GM12878 (cell line): ENCODE data around the gene CHCHD3.

Source experiments
- CHD1 ChIP-seq: IDR thresholded peaks from 2 replicates; pipeline ENCODE4 v1.6.1; 2012; ENCODE audit warnings: low read depth, low read length, improper control_type of control experiment
- CREB1 ChIP-seq: IDR thresholded peaks from 2 replicates; pipeline ENCODE4 v1.6.1; 2012; ENCODE audit warnings: low read depth, mild to moderate bottlenecking, inconsistent platforms
- EP300 ChIP-seq, 2 experiments: fragments of 150-350 bp in 1 of 2; IDR thresholded peaks; 2 replicates each; pipeline ENCODE4 v1.6.1; 2011 to 2012; ENCODE audit warnings: low read depth in 2 of 2, low read length in 2 of 2, borderline replicate concordance in 1 of 2, improper control_type of control experiment in 1 of 2, inconsistent platforms in 1 of 2; ENCODE audit not compliant: control insufficient read depth in 1 of 2
- ESRRA ChIP-seq: IDR thresholded peaks from 2 replicates; pipeline ENCODE4 v1.6.1; 2012; ENCODE audit warnings: mild to moderate bottlenecking, low read length, improper control_type of control experiment
- EZH2 ChIP-seq: IDR thresholded peaks from 2 replicates; pipeline ENCODE4 v1.6.1; 2012; ENCODE audit warnings: low read depth, mild to moderate bottlenecking, control low read depth, inconsistent platforms, low read length, borderline replicate concordance; ENCODE audit not compliant: control insufficient read depth
- NR2C2 ChIP-seq: IDR thresholded peaks from 2 replicates; pipeline ENCODE4 v1.6.1; 2011; ENCODE audit warnings: borderline replicate concordance, low read depth; ENCODE audit not compliant: control insufficient read depth, insufficient read length
- POLR2AphosphoS5 ChIP-seq: IDR thresholded peaks from 2 replicates; pipeline ENCODE4 v1.6.1; 2011; ENCODE audit warnings: mild to moderate bottlenecking, low read length, inconsistent platforms
- TCF3 ChIP-seq: IDR thresholded peaks from 2 replicates; pipeline ENCODE4 v1.6.1; 2012; ENCODE audit warnings: low read depth, mild to moderate bottlenecking, low read length, borderline replicate concordance; ENCODE audit not compliant: insufficient read depth
- ZNF24 ChIP-seq: fragments of 450-650 bp; IDR thresholded peaks from 2 replicates; pipeline ENCODE4 v1.6.1; 2017; ENCODE audit warnings: antibody characterized with exemption, mild to moderate bottlenecking
- TF ChIP-seq, protein P1 (sequence below), 3 experiments: IDR thresholded peaks in 2 of 3; conservative IDR thresholded peaks in 1 of 3; 2 replicates each; pipeline ENCODE4 v1.5.1; 2011; ENCODE audit warnings: low read depth in 3 of 3, low read length in 3 of 3, mild to moderate bottlenecking in 3 of 3, control low read depth in 2 of 3, moderate library complexity in 2 of 3, inconsistent platforms in 1 of 3, mixed read lengths in 1 of 3; ENCODE audit not compliant: control insufficient read depth in 2 of 3, insufficient read depth in 1 of 3; ENCODE audit errors: extremely low read depth in 1 of 3
- TF ChIP-seq, protein P2 (sequence below): IDR thresholded peaks from 2 replicates; pipeline ENCODE4 v1.6.1; 2011; ENCODE audit warnings: low read depth, mild to moderate bottlenecking, low read length, moderate library complexity, borderline replicate concordance; ENCODE audit errors: extremely low read depth
- TF ChIP-seq, protein P3 (sequence below): IDR thresholded peaks from 2 replicates; pipeline ENCODE4 v1.6.1; 2012; ENCODE audit warnings: low read depth, low read length, improper control_type of control experiment
- TF ChIP-seq, protein P4 (sequence below): IDR thresholded peaks from 2 replicates; pipeline ENCODE4 v1.6.1; 2012; ENCODE audit warnings: low read depth, low read length, improper control_type of control experiment

GRCh38 chr7:132932296-132933071, 149.4 kb downstream of the CHCHD3 start:
- TF ChIP-seq, protein P1, sequence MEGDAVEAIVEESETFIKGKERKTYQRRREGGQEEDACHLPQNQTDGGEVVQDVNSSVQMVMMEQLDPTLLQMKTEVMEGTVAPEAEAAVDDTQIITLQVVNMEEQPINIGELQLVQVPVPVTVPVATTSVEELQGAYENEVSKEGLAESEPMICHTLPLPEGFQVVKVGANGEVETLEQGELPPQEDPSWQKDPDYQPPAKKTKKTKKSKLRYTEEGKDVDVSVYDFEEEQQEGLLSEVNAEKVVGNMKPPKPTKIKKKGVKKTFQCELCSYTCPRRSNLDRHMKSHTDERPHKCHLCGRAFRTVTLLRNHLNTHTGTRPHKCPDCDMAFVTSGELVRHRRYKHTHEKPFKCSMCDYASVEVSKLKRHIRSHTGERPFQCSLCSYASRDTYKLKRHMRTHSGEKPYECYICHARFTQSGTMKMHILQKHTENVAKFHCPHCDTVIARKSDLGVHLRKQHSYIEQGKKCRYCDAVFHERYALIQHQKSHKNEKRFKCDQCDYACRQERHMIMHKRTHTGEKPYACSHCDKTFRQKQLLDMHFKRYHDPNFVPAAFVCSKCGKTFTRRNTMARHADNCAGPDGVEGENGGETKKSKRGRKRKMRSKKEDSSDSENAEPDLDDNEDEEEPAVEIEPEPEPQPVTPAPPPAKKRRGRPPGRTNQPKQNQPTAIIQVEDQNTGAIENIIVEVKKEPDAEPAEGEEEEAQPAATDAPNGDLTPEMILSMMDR (IDR thresholded peaks at IDR 0.05 in 2 of 3, conservative IDR thresholded peaks at IDR 0.05 in 1 of 3; ENCODE audit: control insufficient read depth in 2 of 3, extremely low read depth in 1 of 3, insufficient read depth in 1 of 3, low read depth in 3 of 3, low read length in 3 of 3): no peak
- TF ChIP-seq, protein P2, sequence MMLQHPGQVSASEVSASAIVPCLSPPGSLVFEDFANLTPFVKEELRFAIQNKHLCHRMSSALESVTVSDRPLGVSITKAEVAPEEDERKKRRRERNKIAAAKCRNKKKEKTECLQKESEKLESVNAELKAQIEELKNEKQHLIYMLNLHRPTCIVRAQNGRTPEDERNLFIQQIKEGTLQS: no peak
- TF ChIP-seq, protein P3, sequence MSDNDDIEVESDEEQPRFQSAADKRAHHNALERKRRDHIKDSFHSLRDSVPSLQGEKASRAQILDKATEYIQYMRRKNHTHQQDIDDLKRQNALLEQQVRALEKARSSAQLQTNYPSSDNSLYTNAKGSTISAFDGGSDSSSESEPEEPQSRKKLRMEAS: no peak
- TF ChIP-seq, protein P4, sequence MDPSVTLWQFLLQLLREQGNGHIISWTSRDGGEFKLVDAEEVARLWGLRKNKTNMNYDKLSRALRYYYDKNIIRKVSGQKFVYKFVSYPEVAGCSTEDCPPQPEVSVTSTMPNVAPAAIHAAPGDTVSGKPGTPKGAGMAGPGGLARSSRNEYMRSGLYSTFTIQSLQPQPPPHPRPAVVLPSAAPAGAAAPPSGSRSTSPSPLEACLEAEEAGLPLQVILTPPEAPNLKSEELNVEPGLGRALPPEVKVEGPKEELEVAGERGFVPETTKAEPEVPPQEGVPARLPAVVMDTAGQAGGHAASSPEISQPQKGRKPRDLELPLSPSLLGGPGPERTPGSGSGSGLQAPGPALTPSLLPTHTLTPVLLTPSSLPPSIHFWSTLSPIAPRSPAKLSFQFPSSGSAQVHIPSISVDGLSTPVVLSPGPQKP: no peak
- TF ChIP-seq ZNF24: no peak
- TF ChIP-seq POLR2AphosphoS5: no peak
- no peak for TF ChIP-seq EP300 (IDR thresholded peaks at IDR 0.05; ENCODE audit: borderline replicate concordance in 1 of 2, control insufficient read depth in 1 of 2, low read depth in 2 of 2, low read length in 2 of 2)
- TF ChIP-seq CREB1: no peak
- no peak for TF ChIP-seq NR2C2
- TF ChIP-seq TCF3: no peak
- no peak for TF ChIP-seq ESRRA
- no peak for TF ChIP-seq EZH2
- no peak for TF ChIP-seq CHD1
